ENCODE data around the gene FAIM2. TPM values are rescaled to one million over a fixed set of nuclear protein-coding genes. Genes with fewer than 3 reads are reported as not detected.

Gene FAIM2
- total and polyA plus RNA-seq, 10 of the 15 experiments (the other 5 are each of a cell fraction or from before 2014, with no cell fraction given): not detected

GRCh38 chr12:49905718-49906314 lies 2.1 kb upstream of the FAIM2 start:
- Histone ChIP-seq H3K4me3 (no peak overlapping the region), H3K27me3 (replicated peaks in 1 of 2; ENCODE audit: control insufficient read depth in 2 of 2, insufficient read depth in 2 of 2, low read length in 1 of 2) (peaks cover 6 to 8% of the 10 kb centered on the region in 2 experiments), H3K9ac (ENCODE audit: control insufficient read depth, insufficient read depth, low read length) (no peak overlapping the region), H3K27ac (ENCODE audit: control insufficient read depth, insufficient read depth) (no peak overlapping the region), H3K36me3 (ENCODE audit: control insufficient read depth in 2 of 2, insufficient read depth in 2 of 2, low read length in 1 of 2) (no peaks in the 10 kb centered on the region), H3K4me2 (ENCODE audit: control insufficient read depth, insufficient read depth) (no peak overlapping the region), H3K4me1 (ENCODE audit: control insufficient read depth, insufficient read depth, low read length) (no peaks in the 10 kb centered on the region), H3K9me3 (replicated peaks; ENCODE audit: control insufficient read depth, insufficient read depth, low read length) (no peaks in the 10 kb centered on the region), H2AFZ (ENCODE audit: control insufficient read depth, low read depth, low read length) (no peak overlapping the region), H4K20me1 (ENCODE audit: control insufficient read depth, insufficient read depth) (no peaks in the 10 kb centered on the region), H3K79me2 (ENCODE audit: control insufficient read depth, insufficient read depth, low read length) (no peaks in the 10 kb centered on the region)
- FAIRE-seq (no peak), ATAC-seq (no peak), DNase-seq (ENCODE audit: low read depth, low spot score) (no peak)
- 62% methylated on average over 7 of the region's 7 CpGs for WGBS (ENCODE audit: insufficient coverage, insufficient replicate concordance, low lambda C conversion rate, missing lambda C conversion rate)
- CTCF ChIA-PET: interaction anchor here (2.3 kb wide), 1 partner anchor 40 kb away, joined by 7 read pairs; no protein-coding TSS in a partner anchor
- TF ChIP-seq MYC (IDR thresholded peaks at IDR 0.05; ENCODE audit: insufficient read depth, insufficient read length, insufficient replicate concordance, low read length, severe bottlenecking): no peak
- TF ChIP-seq CHD4 (IDR thresholded peaks at IDR 0.05): no peak
- TF ChIP-seq TCF12 (IDR thresholded peaks at IDR 0.05; ENCODE audit: low read depth, low read length): no peak
- no peak for TF ChIP-seq CEBPB (IDR thresholded peaks at IDR 0.05; ENCODE audit: borderline replicate concordance in 1 of 2, low read depth in 2 of 2, low read length in 2 of 2)
- no peak for TF ChIP-seq EZH2 (IDR thresholded peaks at IDR 0.05; ENCODE audit: borderline replicate concordance, control insufficient read depth, low read depth, low read length)
- no peak for TF ChIP-seq RCOR1 (conservative IDR thresholded peaks at IDR 0.05; ENCODE audit: low read depth, low read length)
- no peak for TF ChIP-seq SP1 (IDR thresholded peaks at IDR 0.05; ENCODE audit: low read depth, low read length)
- TF ChIP-seq USF1 (IDR thresholded peaks at IDR 0.05; ENCODE audit: borderline replicate concordance, extremely low read length, insufficient read depth, low read depth, low read length): no peak
- TF ChIP-seq EP300 (IDR thresholded peaks at IDR 0.05; ENCODE audit: borderline replicate concordance in 1 of 2, control insufficient read depth in 1 of 2, low read depth in 2 of 2, low read length in 2 of 2): no peak
- TF ChIP-seq TCF7 (IDR thresholded peaks at IDR 0.05; ENCODE audit: borderline replicate concordance): no peak
- TF ChIP-seq SIN3A (IDR thresholded peaks at IDR 0.05; ENCODE audit: low read depth, low read length): no peak
- TF ChIP-seq BACH1 (IDR thresholded peaks at IDR 0.05; ENCODE audit: borderline replicate concordance): no peak
- no peak for TF ChIP-seq ZNF274 (IDR thresholded peaks at IDR 0.05; ENCODE audit: insufficient read depth, insufficient read length)
- no peak for TF ChIP-seq NFIC (IDR thresholded peaks at IDR 0.05; ENCODE audit: low read depth, low read length)
- no peak for TF ChIP-seq EGR1 (IDR thresholded peaks at IDR 0.05; ENCODE audit: borderline replicate concordance in 1 of 2, low read depth in 2 of 2, low read length in 2 of 2)
- RAD21 ChIA-PET (ENCODE audit: unreplicated experiment): no interaction called here
- SMC1A ChIA-PET (ENCODE audit: uncharacterized antibody, unreplicated experiment): no interaction called here
- POLR2A ChIA-PET: no interaction called here
- no TSS peak for BruUV-seq (replicated peaks)
- in situ Hi-C loops (cut with MboI): no loop called here
- intact Hi-C loops (cut with micrococcal nuclease; ENCODE audit: unreplicated experiment): no loop called here

All from GM12878 (cell line).